Dermis microvascular lymphatic vessel endothelial cell (primary cell): Measurements from ENCODE around the gene ATP1A2. TPM values are rescaled to one million over a fixed set of nuclear protein-coding genes. Genes with fewer than 3 reads are reported as not detected.
A peak's percentile ranks its signal among the peaks of the same experiment; 100 is the strongest.

Source experiments
- DNase-seq, 2 donors: peaks; one replicate each; pipeline versions ENCODE4 v3.0.0 to v3.0.0-alpha.2; 2010; ENCODE audit warnings: low read depth in 2 of 2
- total RNA-seq: library from RNA; depleted of rRNA; stranded (reverse); fragments of >200 nt; gene quantifications from 2 replicates; pipeline ENCODE4 v1.2.1, GENCODE V29; 2014

The ATP1A2 gene
- total RNA-seq, 1 donor from 2014 or later: not detected

DNA sequence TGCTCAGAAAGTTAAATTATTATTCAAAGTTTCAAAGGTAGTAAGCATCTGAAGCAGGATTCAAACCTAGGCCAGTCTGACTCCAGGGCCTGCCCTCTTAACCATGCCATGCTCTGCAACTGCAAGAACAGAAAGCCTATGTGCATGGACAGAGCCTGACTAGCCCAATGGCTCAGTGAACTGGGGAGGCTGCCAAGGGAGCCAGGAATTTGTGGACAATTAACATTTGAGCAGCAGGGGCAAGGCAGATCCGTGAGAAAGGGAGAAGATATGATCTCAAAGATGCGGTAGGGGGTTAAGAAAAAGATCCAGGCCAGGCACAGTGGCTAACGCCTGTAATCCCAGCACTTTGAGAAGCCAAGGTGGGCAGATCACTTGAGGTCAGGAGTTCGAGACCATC, 29.4 kb downstream of the ATP1A2 start:
- no peak for DNase-seq

DNA sequence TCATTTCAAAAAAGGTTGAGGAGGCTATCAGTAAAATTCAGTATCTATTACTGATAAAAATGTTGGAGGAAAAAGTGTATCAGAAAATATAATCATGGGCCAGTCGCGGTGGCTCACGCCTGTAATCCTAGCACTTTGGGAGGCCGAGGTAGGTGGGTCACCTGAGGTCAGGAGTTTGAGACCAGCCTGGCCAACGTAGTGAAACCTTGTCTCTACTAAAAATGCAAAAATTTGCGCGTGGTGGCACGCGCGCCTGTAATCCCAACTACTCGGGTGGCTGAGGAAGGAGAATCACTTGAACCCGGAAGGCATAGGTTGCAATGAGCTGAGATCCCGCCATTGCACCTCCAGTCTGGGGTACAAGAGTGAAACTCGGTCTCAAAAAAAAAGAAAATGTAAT, 30.5 kb downstream of the ATP1A2 start:
- DNase-seq: no peak

DNA sequence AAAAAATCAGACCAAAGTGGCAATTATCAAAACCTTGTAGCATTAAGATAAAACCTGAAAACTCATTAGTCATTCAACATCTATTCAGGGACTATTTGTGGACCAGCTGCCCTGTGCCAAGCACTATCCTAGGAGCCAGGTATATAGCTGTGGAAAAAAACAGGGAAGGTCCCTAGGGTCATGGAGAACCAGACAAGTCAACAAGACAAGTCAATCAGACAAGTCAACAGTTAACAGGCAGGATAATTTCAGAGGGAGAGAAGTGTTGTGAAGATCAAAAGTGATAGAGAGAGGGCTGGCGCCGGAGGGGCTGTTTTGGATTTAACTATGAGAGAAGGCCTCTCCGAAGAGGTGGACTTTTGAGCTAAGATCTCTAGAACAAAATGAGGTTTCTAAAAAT, 32.6 kb downstream of the ATP1A2 start:
- no peak for DNase-seq

DNA sequence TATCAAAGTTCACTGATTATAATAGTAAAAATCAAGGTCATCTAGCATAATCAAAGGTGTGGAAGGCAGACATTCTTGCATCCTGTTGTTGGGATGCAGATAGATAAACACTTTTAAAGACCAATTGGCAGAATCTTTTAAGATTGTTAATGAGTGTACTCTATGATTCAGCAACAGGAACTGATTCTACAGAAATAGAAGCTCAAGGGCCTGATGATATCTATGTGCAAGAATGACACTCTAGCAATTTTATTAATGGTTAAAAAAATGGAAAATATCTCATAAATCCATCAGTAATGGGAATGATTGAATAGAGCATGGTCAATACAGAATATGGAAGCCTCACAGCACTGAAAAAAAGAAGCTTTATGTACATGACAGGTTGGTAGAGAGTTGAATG, 33.7 kb downstream of the ATP1A2 start:
- no peak for DNase-seq

DNA sequence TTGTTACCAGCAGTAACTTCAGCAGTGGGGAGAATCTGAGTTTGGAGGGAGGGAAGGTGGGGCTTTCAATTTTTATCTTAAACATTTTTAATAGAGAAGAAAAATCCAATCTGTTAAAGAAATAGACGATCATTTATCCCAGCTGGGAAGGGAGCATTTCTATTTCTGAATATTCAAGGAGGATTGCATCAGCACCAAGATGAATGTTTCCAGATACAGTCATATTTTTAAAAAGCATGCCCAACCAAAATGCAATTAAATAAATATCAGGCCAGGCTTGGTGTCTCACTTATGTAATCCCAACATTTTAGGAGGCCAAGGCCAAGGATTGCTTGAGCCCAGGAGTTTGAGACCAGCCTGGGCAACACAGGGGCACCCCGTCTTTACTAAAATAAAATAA, 34.2 kb downstream of the ATP1A2 start:
- no peak for DNase-seq

DNA sequence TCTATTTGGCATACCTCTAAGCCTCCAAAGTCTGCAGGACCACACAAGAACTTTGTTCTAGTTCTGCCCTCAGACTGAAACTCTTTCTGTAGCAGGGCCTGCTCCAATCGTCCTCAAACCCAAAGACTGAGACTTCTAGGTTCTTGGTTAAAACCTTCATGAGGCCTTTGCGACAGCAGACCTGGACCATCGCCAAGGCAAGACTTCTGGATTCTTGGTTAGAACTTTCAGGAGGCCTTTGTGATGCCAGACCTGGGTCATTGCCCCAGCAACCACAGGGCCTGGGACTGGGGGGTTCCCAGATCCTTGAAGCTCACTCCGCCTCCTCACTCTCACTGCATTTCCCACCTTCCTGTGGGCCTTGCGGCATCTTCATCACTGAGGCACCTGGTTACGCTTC, 35.7 kb downstream of the ATP1A2 start, which contains the start of gene ATP1A4:
Gene ATP1A4 (plus strand): TSS at position 301 of the 400 bp plus-strand sequence. CDS start 438 bp downstream, outside the sequence.
- DNase-seq: no peak

DNA sequence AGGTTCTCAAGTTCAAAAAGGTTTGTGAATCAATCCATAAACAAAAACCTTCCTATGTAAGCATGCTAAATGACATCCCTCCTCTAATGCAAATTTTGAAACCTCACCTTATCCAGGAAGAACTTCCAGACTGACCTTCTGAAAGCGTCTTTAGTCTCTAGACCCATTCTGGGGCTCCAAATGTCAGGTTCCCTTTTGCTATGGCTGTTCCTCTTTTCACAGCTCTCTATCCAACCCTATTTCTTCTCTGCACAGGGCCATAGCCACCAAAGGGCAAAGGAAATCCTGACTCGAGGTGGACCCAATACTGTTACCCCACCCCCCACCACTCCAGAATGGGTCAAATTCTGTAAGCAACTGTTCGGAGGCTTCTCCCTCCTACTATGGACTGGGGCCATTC, 39.2 kb downstream of the ATP1A2 start:
- no peak for DNase-seq

DNA sequence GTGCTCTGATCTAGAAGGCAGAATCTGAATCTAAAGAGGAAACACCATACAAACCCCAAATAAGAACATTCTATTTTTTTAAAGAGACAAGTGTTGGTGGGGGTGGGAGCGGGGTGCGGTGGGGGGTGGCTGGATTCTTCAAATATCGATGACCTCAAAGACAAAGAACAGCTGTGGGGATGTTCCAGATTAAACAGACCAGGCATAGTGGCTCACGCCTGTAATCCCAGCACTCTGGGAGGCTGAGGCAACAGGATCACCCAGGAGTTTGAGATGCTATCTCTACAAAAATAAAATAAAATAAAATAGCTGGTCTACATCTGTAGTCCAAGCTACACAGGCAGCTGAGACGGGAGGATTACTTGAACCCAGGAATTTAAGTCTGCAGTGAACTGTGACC, 40.8 kb downstream of the ATP1A2 start:
- no peak for DNase-seq

DNA sequence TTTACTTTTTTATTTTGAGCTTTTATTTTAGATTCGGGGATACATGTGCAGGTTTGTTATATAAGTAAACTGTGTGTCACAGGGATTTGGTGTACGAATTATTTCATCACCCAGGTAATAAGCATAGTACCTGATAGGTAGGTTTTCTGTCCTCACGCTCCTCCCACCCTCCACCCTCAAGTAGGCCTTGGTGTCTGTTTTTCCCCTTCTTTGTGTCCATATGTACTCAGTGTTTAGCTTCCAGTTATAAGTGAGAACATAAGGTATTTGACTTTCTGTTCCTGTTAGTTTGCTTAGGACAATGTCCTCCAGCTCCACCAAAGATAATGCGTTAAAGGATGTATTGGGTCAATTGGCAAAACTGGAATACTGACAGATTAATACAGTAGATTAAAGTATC, 41.6 kb downstream of the ATP1A2 start:
- no peak for DNase-seq

DNA sequence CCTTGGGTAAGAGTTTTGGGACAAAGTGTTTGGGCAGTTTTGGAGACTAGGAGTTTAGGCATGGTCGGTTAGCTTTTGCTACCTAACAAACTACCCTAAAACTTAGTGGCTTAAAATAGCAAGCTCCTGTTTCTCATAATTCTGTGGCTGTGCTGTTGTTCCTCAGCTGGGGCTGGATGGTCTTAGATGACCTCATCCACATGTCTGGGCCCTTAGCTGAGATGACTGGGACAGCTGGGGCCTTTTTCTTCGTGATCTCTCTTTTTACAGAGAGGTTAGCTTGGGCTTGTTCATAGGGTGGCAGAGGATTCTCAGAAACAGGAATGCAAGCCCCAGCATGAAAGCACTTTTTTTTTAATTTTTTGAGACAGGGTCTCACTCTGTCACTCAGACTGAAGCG, 42.5 kb downstream of the ATP1A2 start:
- no peak for DNase-seq

DNA sequence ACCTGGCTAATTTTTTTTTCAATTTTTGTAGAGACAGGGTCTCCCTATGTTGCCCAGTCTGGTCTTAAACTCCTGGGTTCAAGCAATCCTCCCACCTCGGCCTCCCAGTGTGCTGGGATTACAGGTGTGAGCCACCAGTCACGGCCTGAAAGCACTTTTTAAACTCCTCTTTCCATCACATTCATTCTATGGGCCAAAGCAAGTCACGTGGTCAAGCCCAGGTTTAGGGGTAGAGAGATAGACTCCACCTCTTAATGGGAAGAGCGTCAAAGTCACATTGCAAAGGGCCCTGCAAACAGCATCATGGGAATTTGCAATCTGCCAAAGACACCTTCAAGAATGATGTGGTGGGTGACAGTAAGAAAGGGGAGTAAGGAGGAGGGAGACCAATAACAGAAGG, 43.0 kb downstream of the ATP1A2 start:
- no peak for DNase-seq

DNA sequence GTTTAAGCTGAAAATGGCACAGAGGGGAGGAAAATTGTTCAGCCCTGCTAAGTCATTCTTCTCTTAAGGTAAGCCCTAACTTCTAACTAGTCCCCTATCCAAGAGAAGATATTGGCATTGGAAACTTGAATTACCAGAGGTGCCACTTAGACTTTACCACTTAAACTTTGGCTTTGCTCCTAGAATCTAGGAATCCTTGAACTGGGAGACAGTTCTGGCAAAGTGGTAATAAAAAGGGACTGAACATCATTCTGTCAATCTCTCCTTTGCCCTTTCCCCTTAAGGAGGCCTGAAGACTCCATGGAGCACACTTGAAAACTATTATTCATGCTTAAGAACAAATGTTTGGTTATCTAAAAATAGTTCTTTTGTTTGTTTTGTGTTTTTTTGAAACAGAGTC, 44.3 kb downstream of the ATP1A2 start:
- no peak for DNase-seq

DNA sequence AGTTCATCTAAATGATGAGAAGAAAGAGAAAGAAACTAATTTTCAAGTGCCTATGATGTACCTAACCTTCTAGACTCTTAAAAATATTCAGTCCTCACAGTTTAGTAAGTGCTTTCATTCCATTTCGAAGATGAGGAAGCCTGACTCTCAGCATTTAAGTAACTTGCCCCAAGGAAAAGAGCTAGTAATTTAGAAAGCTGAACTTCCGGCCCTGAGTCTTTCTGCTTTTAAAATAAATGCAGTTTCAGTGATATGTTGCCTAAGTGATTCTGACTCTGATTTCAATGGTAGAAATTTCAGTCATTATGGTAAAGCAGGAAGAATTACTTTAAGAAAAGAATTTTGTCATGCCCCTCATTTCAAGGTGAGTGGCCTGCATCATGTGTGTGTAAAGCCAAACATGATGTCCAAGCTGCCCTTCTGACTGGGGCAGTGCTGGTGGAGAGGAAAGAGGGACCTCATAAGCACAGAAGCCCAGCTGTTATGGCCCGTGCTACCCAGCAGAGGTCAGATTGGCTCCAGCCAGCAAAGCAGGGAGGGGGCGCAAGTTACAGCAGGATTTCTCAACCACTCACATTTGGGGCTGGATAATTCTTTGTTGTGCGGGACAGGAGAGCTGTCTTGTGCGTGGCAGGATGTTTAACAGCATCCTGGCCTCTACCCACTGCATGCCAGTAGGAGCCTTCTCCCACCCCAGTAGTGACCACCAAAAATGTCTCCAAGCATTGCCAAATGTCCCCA, 46.6 kb downstream of the ATP1A2 start:
- DNase-seq: peak; percentile 4 to 51

DNA sequence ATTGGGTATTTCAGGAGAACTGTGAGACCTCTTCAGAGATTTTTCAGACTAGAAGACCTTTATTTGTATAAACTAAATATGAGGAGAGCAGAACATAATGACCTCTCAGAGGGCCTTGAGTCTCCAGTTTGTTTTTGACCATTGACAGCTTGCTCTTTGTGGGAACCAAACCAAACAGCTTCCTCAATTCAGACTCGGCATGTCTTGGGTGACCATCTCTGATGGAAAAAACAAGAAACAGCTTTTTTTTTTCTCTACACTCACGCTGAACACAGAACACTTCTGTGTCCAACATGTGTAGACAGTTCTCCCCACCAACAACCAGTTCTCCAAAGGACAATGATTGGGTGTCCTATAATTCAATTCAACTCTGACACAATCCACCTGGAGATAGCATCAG, 47.4 kb downstream of the ATP1A2 start:
- no peak for DNase-seq

DNA sequence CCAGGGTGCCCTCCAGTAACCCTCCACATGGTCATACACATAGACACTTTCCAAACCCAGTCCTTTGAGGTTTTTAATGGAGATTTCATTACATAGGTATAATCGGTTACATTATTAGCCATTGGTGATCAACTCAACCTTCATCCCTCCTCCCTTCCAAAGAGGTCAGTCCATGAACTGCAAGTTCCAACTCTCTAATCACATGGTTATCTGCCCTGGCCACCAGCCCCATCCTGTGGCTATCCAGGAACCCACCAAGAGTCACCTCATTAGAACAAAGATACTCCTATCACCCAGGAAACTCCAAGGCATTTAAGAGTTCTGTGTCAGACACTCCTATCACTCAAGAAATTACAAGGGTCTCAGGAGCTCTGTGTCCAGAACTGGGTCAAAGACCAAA, 48.1 kb downstream of the ATP1A2 start:
- no peak for DNase-seq

DNA sequence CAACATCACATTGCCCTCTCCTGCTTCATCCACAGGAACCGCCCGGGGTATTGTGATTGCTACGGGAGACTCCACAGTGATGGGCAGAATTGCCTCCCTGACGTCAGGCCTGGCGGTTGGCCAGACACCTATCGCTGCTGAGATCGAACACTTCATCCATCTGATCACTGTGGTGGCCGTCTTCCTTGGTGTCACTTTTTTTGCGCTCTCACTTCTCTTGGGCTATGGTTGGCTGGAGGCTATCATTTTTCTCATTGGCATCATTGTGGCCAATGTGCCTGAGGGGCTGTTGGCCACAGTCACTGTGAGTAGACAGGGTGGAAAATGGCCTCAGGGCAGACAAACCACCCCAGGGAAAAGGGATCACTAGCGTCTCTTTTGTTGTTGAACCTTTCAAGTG, 48.6 kb downstream of the ATP1A2 start:
- DNase-seq: no peak

DNA sequence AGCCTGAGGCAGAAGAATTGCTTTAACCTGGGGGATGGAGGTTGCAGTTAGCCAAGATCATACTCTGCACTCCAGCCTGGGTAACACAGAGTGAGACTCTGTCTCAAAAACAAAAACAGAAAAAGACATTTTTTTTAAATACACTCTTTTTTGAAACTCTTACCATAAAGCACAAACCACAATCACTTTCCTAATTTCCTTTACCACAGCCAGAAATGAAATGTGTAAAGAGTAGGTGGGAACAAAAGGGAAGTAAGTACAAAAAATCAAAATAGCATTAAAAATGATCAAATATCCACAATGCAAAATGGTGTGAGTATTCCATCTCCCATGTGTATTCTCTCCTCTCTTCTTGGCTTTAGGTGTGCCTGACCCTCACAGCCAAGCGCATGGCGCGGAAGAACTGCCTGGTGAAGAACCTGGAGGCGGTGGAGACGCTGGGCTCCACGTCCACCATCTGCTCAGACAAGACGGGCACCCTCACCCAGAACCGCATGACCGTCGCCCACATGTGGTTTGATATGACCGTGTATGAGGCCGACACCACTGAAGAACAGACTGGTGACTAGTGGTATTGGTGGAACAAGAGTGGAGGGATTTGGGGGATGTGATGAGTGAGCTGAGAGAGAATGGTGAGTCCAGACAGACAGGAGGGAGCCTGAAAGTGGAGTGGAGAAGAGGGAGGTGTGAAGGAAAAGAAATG, 50.8 kb downstream of the ATP1A2 start:
- no peak for DNase-seq

DNA sequence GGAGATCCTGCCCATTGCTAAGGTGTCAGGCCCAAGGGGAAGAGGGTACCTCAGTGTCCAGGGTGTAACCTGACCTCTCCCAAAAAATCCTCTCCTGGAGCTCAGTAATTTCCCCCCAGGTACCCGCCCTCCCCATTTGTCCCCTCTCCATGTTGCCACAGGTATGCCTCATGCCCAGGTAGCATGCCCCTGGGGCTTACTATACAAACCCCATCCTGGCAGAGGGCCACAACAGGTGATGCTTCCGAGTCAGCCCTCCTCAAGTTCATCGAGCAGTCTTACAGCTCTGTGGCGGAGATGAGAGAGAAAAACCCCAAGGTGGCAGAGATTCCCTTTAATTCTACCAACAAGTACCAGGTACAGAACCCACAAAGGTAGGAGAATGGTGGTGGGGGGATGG, 51.5 kb downstream of the ATP1A2 start:
- no peak for DNase-seq

DNA sequence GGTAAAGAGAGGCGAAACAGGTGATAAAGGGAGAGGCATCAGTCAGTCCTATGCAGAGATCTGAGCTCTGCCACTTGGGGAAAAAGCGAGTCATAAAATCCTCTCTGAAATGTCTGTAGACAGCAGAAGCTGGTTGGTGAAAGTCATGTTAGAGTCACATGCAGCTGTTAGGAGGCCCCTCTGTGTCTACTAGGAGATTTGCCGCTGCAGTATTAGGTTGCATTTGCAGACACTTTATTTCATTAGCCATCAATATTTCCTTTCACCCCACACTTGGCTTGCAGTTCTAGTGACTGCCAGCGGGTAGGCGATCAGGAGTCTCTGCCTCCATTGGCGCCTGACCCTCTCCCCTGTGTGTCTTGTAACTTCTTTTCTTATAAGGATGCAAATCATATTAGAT, 52.0 kb downstream of the ATP1A2 start:
- no peak for DNase-seq

DNA sequence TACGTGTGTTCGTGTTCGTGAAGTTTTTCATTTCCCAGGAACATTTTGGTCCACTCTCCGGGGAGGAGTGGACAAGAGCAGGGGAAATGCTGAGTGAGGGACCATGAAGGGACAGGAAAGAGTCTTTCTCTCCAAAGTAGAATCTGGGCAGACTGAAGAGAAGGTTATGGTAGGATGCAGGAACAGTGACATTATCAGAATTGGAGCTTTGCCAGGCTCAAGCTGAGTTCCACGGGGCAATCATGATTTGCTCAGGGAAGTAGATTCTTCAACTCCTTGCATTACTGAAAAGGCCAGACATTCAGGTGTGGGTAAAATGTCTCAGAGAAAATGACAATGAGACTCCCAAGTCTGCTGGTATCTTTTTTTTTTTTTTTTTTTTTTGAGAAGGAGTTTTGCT, 52.5 kb downstream of the ATP1A2 start:
- DNase-seq: no peak

DNA sequence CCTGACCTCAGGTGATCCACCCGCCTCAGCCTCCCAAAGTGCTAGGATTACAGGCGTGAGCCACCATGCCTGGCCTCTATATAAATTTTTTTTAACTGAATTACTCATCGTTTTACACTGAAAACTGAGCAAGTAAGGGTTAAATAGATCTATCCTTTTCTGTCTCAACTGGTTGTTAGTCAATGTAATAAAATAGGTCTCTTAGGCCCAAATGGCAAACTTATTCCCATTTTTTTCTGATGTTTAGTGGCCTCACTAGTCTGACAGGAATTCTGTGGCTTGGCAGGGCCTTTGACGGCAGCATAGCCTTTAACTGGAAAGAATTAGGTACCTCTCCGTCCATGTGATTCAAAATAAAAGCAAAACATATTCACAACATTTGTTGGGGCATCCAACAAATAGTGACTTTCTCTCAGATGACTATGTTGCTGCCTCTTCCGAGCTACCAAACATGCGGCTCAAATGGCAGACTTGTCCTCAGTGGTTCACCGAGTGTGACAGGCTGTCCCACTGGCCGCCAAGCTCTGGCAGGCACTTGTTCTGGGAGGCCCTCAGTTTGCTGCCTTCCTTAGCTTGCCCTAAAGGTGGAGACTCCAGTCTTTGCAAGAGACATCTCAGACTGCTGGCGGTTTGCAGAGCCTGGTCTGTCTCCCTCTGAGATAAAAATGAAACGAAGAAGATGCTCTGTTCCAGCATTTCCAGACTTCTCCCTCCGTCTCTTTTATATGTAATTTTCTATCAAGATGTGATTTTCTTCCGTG, 53.2 kb downstream of the ATP1A2 start:
- no peak for DNase-seq

DNA sequence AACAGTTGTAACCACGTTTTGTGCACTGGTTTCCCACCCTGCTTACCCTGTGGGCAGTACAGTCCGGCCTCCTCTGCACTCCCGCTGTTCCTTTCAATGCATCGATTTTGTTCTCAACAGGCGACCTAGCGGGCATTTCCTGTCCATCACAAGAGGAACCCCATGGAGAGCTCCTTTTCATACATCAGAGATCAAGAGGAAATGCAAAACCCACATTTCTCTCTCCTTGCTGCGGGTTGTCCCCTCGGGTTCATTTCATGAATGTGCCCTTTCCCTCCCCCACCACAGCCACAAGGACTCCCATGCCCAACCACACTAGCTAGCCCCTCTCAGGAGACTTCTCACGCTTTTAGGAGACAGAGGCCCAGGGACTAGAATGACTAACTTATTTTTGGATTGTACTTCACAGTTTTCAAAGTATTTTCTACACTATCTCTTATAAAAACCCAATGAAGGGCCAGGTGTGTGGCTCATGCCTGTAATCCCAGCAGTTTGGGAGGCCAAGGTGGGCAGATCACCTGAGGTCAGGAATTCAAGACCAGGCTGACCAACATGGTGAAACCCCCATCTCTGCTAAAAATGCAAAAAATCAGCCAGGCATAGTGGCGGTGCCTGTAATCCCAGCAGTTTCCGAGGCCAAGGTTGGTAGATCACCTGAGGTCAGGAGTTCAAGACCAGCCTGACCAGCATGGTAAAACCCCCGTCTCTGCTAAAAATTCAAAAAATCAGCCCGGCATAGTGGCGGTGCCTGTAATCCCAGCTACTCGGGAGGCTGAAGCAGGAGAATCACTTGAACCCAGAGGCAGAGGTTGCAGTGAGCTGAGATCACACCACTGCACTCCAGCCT, 54.2 kb downstream of the ATP1A2 start:
- DNase-seq: no peak
